Endodermal cell (in vitro differentiated cells): ENCODE data around the gene TXNDC8. TPM values are rescaled to one million over a fixed set of nuclear protein-coding genes. Genes with fewer than 3 reads are reported as not detected.

Source experiments
- DNase-seq: peaks from one replicate; pipeline ENCODE4 v3.0.0-alpha.2; 2017
- H3K27ac ChIP-seq: 2 replicates; pipeline ENCODE4 v1.5.1; 2013; ENCODE audit warnings: mild to moderate bottlenecking, low read depth, low read length, moderate library complexity
- H3K27me3 ChIP-seq: 2 replicates; pipeline ENCODE4 v1.6.1; 2013; ENCODE audit warnings: mild to moderate bottlenecking, low read length, moderate library complexity; ENCODE audit not compliant: insufficient read depth, control insufficient read depth, poor library complexity, severe bottlenecking
- H3K36me3 ChIP-seq: 2 replicates; pipeline ENCODE4 v1.7.0; 2013; ENCODE audit warnings: mild to moderate bottlenecking, low read length, moderate library complexity; ENCODE audit not compliant: control insufficient read depth, insufficient read depth
- H3K4me1 ChIP-seq: one replicate; pipeline ENCODE4 v1.7.0; 2013; ENCODE audit warnings: low read length; ENCODE audit not compliant: control insufficient read depth, insufficient read depth
- H3K4me3 ChIP-seq: 2 replicates; pipeline ENCODE4 v1.5.1; 2013; ENCODE audit warnings: mild to moderate bottlenecking, low read length, moderate library complexity
- H3K9ac ChIP-seq: 2 replicates; pipeline ENCODE4 v1.6.1; 2013; ENCODE audit warnings: mild to moderate bottlenecking, low read length, moderate library complexity; ENCODE audit not compliant: poor library complexity, severe bottlenecking; ENCODE audit errors: extremely low read depth
- H3K9me3 ChIP-seq: 2 replicates; pipeline ENCODE4 v1.6.1; 2013; ENCODE audit warnings: mild to moderate bottlenecking, low read length, moderate library complexity; ENCODE audit not compliant: control insufficient read depth
- H3K27ac Mint-ChIP-seq: 2 replicates; pipeline ENCODE4 v1.8.0; 2020; ENCODE audit warnings: mixed read lengths
- H3K27me3 Mint-ChIP-seq: 2 replicates; pipeline ENCODE4 v1.8.0; 2021; ENCODE audit warnings: mild to moderate bottlenecking, mixed read lengths; ENCODE audit not compliant: insufficient read depth
- H3K36me3 Mint-ChIP-seq: 2 replicates; pipeline ENCODE4 v1.8.0; 2020; ENCODE audit warnings: low read depth, mixed read lengths
- H3K4me1 Mint-ChIP-seq: 2 replicates; pipeline ENCODE4 v1.8.0; 2020; ENCODE audit warnings: mixed read lengths
- H3K4me3 Mint-ChIP-seq: 2 replicates; pipeline ENCODE4 v1.8.0; 2020; ENCODE audit warnings: mild to moderate bottlenecking, moderate library complexity, mixed read lengths
- H3K9me3 Mint-ChIP-seq: 2 replicates; pipeline ENCODE4 v1.8.0; 2020; ENCODE audit warnings: mild to moderate bottlenecking, mixed read lengths
- WGBS, 2 experiments: methylation state at CpG; one replicate each; pipeline versions ENCODE4 v1.1.5 to v1.1.7; 2013; ENCODE audit warnings: missing lambda C conversion rate in 2 of 2, mixed read lengths in 1 of 2; ENCODE audit not compliant: insufficient coverage in 1 of 2, insufficient read length in 1 of 2; 5-methylcytosine and 5-hydroxymethylcytosine counted together
- total RNA-seq, 2 donors: library from RNA; stranded (reverse); fragmentation: NEBNext Ultra II Directional in 1 of 2; extraction: Animal tissue kit (Norgen Biotek cat#: 25700) in 1 of 2; gene quantifications; 2 replicates in 1 of 2; 3 replicates in 1 of 2; pipeline ENCODE4 v1.2.1, GENCODE V29; 2021
- TF ChIP-seq, protein P1 (sequence below): fragments of 200-600 bp; sonication (generic); conservative IDR thresholded peaks from 2 replicates; pipeline ENCODE4 v1.5.0; 2021; ENCODE audit warnings: antibody characterized with exemption, mild to moderate bottlenecking

TXNDC8 gene
- total RNA-seq, 2 donors from 2014 or later, result not detected

DNA sequence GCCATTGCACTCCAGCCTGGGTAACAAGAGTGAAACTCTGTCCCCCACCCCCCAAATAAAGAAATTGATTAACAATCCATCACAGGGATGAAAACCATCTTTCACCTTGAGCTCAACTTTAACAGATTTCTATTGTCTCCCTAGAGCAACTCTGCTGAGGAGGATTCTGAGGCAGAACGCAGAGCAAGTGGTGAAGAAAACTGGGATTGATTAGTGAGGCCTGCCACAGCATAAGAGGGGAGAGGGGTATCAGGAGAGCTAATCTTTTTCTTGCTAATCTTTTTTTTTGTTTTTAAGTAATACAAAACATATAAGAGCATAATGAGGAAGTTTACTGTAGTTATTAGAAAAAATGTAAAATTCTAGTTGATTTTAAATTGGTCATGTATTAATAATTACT is 8.9 kb downstream of the TXNDC8 start:
- no peak overlapping the region for H3K4me3 ChIP-seq
- TF ChIP-seq, protein P1, sequence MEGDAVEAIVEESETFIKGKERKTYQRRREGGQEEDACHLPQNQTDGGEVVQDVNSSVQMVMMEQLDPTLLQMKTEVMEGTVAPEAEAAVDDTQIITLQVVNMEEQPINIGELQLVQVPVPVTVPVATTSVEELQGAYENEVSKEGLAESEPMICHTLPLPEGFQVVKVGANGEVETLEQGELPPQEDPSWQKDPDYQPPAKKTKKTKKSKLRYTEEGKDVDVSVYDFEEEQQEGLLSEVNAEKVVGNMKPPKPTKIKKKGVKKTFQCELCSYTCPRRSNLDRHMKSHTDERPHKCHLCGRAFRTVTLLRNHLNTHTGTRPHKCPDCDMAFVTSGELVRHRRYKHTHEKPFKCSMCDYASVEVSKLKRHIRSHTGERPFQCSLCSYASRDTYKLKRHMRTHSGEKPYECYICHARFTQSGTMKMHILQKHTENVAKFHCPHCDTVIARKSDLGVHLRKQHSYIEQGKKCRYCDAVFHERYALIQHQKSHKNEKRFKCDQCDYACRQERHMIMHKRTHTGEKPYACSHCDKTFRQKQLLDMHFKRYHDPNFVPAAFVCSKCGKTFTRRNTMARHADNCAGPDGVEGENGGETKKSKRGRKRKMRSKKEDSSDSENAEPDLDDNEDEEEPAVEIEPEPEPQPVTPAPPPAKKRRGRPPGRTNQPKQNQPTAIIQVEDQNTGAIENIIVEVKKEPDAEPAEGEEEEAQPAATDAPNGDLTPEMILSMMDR, result no peak
- Mint-ChIP-seq H3K27me3 (peaks cover 1% of the 10 kb centered on the region), H3K4me3 (no peak overlapping the region), H3K9me3 (no peaks in the 10 kb centered on the region), H3K36me3 (no peaks in the 10 kb centered on the region), H3K4me1 (no peaks in the 10 kb centered on the region), H3K27ac (no peak overlapping the region)
- no peaks in the 10 kb centered on the region for H3K9me3 ChIP-seq
- DNase-seq, result no peak
- H3K9ac ChIP-seq, result no peak overlapping the region
- WGBS, 2 experiments, result 87% methylated on average over 1 of the region's 1 CpG; no CpG with 5 or more reads in 1 of the 2 experiments
- no peaks in the 10 kb centered on the region for H3K4me1 ChIP-seq
- H3K36me3 ChIP-seq, result no peaks in the 10 kb centered on the region
- no peak overlapping the region for H3K27ac ChIP-seq
- no peaks in the 10 kb centered on the region for H3K27me3 ChIP-seq

DNA sequence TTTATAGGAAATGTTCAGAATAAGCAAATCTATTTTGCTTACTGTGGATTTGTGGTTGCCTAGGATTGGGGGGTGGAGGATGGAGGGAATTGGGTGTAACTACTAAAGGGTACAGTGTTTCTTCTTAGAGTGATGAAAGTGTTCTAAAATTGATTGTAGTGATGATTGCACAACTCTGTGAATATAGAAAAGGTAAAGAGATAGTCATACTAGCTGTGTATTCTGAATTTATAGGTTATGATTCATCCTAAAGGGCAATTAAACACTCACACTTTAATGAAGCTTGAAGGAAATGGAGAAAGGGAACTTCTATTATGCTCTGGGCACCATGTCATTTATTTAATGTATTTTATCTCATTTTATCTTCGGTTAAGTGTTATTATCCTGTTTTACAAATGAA is 9.9 kb downstream of the TXNDC8 start:
- TF ChIP-seq, protein P1, result no peak
- H3K4me1 Mint-ChIP-seq, result no peaks in the 10 kb centered on the region

DNA sequence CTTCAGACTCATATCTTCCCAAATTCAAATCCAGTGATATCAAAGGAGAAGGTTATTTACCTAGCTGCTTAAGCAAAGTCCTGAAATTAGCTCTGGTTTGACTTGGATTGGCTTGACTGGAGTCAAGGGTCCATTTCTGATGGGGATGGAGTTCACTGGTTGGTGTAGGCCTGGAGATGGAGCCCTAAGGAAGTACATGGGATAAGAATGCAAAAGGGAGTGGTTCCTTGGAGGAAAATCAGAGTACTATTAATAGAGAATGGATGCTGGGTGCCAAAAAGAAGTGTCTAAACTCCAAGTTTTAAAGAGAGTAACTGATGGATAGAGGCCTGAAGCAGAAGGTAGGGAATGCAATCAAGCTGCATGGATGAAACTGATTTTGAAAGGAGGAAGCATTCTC is 13.8 kb downstream of the TXNDC8 start:
- no peak for DNase-seq
- Histone ChIP-seq H3K4me3 (no peak overlapping the region), H3K27me3 (no peaks in the 10 kb centered on the region), H3K9ac (no peak overlapping the region), H3K36me3 (no peaks in the 10 kb centered on the region), H3K4me1 (no peaks in the 10 kb centered on the region), H3K9me3 (no peaks in the 10 kb centered on the region), H3K27ac (no peak overlapping the region)
- Mint-ChIP-seq H3K4me1 (no peaks in the 10 kb centered on the region), H3K9me3 (no peaks in the 10 kb centered on the region), H3K27me3 (no peaks in the 10 kb centered on the region), H3K27ac (no peak overlapping the region), H3K4me3 (no peak overlapping the region), H3K36me3 (no peaks in the 10 kb centered on the region)
- TF ChIP-seq, protein P1, result no peak

More for the DNA sequence above, 9.9 kb downstream of the TXNDC8 start:
- H3K27me3 Mint-ChIP-seq, result no peaks in the 10 kb centered on the region
- 92% methylated on average over 1 of the region's 1 CpG; no CpG with 5 or more reads in 1 of the 2 experiments for WGBS, 2 experiments
- no peak overlapping the region for H3K4me3 Mint-ChIP-seq
- no peaks in the 10 kb centered on the region for H3K36me3 Mint-ChIP-seq
- Histone ChIP-seq H3K4me3 (no peak overlapping the region), H3K9ac (no peak overlapping the region), H3K9me3 (no peaks in the 10 kb centered on the region), H3K36me3 (no peaks in the 10 kb centered on the region), H3K27ac (no peak overlapping the region), H3K27me3 (no peaks in the 10 kb centered on the region), H3K4me1 (no peaks in the 10 kb centered on the region)
- DNase-seq, result no peak
- no peak overlapping the region for H3K27ac Mint-ChIP-seq
- H3K9me3 Mint-ChIP-seq, result no peaks in the 10 kb centered on the region
